ENCODE results near the gene SLC35F5. TPM values are rescaled to one million over a fixed set of nuclear protein-coding genes. Genes with fewer than 3 reads are reported as not detected.
"Not testable (repeated sequence)": the region's sequence is repeated elsewhere in the genome, so short reads cannot be mapped to it uniquely, and the experiment has no call there.

SLC35F5 gene
- total RNA-seq, 3 donors from 2014 or later: 77.8 to 135 (median 96.7) TPM

DNA sequence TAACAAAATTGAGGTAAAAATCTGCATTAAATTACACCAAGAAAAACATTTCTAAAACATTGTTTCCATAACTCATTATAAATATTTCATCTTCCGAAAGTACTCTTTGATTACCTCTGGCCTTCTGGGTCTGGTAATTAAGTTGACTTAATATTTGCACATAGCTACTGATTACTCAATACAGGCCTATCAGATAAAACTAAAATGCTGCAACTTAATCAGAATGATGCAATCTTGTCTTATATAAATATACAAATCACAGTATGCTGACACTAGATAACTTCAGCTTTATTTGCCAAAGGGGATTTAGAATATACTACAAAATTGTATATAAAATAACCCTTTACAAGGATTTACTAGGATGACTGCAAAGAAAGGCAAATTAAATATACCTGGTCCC is 49.3 kb downstream of the SLC35F5 start:
- Histone ChIP-seq H3K27ac (no peak overlapping the region), H3K4me1 (no peaks in the 10 kb centered on the region), H3K4me3 (no peak overlapping the region), H3K36me3 (peaks cover 4% of the 10 kb centered on the region), H3K9me3 (no peaks in the 10 kb centered on the region), H3K27me3 (no peaks in the 10 kb centered on the region)
- TF ChIP-seq POLR2AphosphoS5 (IDR thresholded peaks at IDR 0.05) (no peak), POLR2A (IDR thresholded peaks at IDR 0.05) (no peak)
- no peak for DNase-seq (ENCODE audit: low spot score in 2 of 2)
- intact Hi-C loops (cut with DNase I; ENCODE audit: low total_unique reads): no loop called here

DNA sequence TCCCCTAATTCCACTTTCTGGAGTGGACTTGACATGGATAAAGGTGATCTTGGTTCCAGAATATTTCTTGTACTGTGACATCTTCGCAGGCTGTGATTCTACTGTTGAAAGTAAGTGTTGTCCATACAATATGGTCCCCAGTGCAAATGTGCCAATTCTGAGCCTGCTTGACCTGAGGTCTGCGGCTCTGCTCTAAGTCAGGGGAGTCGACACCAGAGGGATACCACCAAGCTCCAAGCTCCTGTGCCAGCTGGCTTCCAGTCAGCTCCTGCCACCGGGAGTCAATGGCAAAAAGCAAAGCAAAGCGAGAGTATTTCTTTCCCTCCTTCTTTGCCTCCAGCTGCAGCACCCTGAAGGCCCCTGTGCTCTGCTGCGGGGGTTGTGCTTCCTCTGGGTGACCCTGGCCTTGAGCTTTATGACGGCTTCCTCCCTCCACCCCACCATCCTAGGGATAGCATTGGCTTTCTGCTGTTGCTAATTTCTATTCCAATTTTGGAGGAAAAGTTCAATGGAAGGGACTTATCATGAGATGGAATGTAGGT is 50.4 kb downstream of the SLC35F5 start:
- Histone ChIP-seq H3K27ac (no peak overlapping the region), H3K27me3 (no peaks in the 10 kb centered on the region), H3K9me3 (no peaks in the 10 kb centered on the region), H3K4me3 (no peak overlapping the region), H3K4me1 (no peaks in the 10 kb centered on the region), H3K36me3 (peaks cover 4% of the 10 kb centered on the region)
- intact Hi-C loops (cut with DNase I; ENCODE audit: low total_unique reads): no loop called here
- DNase-seq (ENCODE audit: low spot score in 2 of 2): no peak
- TF ChIP-seq, protein P1, sequence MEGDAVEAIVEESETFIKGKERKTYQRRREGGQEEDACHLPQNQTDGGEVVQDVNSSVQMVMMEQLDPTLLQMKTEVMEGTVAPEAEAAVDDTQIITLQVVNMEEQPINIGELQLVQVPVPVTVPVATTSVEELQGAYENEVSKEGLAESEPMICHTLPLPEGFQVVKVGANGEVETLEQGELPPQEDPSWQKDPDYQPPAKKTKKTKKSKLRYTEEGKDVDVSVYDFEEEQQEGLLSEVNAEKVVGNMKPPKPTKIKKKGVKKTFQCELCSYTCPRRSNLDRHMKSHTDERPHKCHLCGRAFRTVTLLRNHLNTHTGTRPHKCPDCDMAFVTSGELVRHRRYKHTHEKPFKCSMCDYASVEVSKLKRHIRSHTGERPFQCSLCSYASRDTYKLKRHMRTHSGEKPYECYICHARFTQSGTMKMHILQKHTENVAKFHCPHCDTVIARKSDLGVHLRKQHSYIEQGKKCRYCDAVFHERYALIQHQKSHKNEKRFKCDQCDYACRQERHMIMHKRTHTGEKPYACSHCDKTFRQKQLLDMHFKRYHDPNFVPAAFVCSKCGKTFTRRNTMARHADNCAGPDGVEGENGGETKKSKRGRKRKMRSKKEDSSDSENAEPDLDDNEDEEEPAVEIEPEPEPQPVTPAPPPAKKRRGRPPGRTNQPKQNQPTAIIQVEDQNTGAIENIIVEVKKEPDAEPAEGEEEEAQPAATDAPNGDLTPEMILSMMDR (IDR thresholded peaks at IDR 0.05): no peak
- TF ChIP-seq POLR2AphosphoS5 (IDR thresholded peaks at IDR 0.05) (no peak), POLR2A (IDR thresholded peaks at IDR 0.05) (no peak)

DNA sequence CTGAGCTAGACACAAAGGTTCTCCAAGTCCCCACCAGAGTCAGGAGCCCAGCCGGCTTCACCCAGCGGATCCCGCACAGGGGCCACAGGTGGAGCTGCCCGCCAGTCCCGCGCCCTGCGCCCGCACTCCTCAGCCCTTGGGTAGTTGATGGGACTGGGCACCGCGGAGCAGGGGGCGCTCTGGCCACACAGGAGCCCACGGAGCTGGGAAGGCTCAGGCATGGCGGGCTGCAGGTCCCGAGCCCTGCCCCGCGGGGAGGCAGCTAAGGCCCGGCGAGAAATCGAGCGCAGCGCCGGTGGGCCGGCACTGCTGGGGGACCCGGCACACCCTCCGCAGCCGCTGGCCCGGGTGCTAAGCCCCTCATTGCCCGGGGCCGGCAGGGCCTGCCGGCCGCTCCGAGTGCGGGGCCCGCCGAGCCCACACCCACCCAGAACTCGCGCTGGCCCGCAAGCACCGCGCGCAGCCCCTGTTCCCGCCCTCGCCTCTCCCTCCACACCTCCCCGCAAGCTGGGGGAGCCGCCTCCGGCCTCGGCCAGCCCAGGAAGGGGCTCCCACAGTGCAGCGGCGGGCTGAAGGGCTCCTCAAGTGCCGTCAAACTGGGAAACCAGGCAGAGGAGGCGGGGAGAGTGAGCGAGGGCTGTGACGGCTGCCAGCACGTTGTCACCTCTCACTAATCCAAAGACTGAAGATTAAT is 52.0 kb downstream of the SLC35F5 start:
- H3K27ac ChIP-seq; DNase-seq (ENCODE audit: low spot score in 2 of 2); intact Hi-C loops (cut with DNase I; ENCODE audit: low total_unique reads): not testable (repeated sequence)

DNA sequence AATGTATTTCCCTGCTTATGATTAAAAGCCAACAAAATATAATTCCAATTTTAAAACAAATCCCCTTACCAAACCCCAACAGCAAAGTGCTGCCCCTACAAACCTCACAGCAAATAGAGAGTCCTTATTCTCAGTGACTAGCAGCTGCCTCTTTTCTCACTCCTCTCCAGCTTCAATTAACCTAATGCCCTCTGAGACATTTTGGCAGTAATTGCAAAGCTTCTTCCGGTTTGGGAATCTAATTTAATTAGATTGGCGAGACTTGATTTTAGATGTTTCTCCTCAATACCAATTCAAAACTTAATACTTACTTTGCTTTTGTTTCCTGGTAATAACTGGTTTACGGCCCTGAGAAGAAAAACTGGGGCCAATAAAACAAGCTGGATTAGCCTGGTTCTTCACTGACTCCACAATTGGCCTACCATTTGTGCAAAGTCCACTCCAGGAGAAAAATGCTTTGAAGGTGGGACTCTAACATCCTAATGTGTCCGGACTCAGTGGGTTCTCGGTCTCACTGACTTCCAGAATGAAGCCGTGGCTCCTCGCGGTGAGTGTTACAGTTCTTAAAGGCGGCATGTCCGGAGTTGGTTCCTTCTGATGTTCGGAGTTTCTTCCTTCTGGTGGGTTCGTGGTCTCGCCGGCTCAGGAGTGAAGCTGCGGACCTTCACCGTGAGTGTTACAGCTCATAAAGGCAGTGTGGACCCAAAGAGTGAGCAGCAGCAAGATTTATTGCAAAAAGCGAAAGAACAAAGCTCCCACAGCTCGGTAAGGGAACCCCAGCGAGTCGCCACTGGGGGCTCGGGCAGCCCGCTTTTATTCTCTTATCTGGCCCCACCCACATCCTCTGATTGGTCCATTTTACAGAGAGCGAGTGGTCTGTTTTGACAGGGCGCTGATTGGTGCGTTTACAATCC is 52.8 kb downstream of the SLC35F5 start:
- no peak for TF ChIP-seq POLR2A (IDR thresholded peaks at IDR 0.05)
- TF ChIP-seq POLR2AphosphoS5 (IDR thresholded peaks at IDR 0.05): no peak
- TF ChIP-seq, protein P1 (IDR thresholded peaks at IDR 0.05): no peak
- Histone ChIP-seq H3K27ac (no peak overlapping the region), H3K27me3 (no peaks in the 10 kb centered on the region), H3K4me1 (no peaks in the 10 kb centered on the region), H3K36me3 (peaks cover 4% of the 10 kb centered on the region), H3K4me3 (no peak overlapping the region), H3K9me3 (no peaks in the 10 kb centered on the region)
- intact Hi-C loops (cut with DNase I; ENCODE audit: low total_unique reads): no loop called here
- no peak for DNase-seq (ENCODE audit: low spot score in 2 of 2)

More for the DNA sequence above, 52.0 kb downstream of the SLC35F5 start:
- H3K27me3 ChIP-seq, H3K36me3 ChIP-seq, H3K4me3 ChIP-seq, H3K4me1 ChIP-seq, H3K9me3 ChIP-seq: not testable (repeated sequence)

DNA sequence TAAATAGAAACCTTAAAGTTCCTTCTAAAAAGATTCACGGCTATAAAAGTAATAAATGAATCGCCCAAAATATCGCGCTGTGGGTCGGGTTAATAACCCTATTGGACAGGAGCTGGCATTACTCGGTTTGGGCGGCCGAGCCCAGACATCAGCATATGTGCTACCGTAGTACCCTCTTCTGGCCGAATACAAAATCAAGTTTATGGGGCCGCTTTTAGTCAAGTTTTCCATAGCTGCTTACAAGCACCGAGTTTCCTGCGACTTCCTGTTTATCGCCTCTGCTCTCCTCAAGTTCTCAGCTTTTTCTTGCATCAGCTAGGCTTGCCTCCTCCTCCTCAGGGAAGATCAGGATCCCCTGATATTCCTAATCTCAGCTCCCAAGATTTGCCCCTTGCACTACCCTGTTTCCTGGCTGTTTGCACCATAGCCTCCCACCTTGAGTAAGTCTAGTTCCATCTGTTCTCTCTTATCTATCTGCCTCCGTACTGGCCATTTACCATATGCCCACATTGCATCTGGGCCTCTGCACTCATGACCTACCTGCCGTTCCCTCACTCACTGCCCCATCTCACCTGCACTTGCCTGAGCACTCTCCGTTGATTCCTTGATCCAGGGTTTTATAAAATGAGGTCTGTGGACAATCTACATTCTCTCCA is 56.1 kb downstream of the SLC35F5 start:
- TF ChIP-seq, protein P1 (IDR thresholded peaks at IDR 0.05): no peak
- TF ChIP-seq POLR2A (IDR thresholded peaks at IDR 0.05) (no peak), POLR2AphosphoS5 (IDR thresholded peaks at IDR 0.05) (no peak)
- Histone ChIP-seq H3K27ac (no peak overlapping the region), H3K4me1 (no peaks in the 10 kb centered on the region), H3K4me3 (no peak overlapping the region), H3K9me3 (no peaks in the 10 kb centered on the region), H3K27me3 (no peaks in the 10 kb centered on the region), H3K36me3 (peaks cover 4% of the 10 kb centered on the region)
- intact Hi-C loops (cut with DNase I; ENCODE audit: low total_unique reads): no loop called here
- DNase-seq (ENCODE audit: low spot score in 2 of 2): no peak

All from breast epithelium (tissue), 4 donors.